Measurements from ENCODE around the gene PPP4R3A.
"Not testable (repeated sequence)": the region's sequence is repeated elsewhere in the genome, so short reads cannot be mapped to it uniquely, and the experiment has no call there.

PPP4R3A gene

GRCh38 chr14:91436266-91436665 lies 73.8 kb downstream of the PPP4R3A start:
- not testable (repeated sequence) for DNase-seq

DNA sequence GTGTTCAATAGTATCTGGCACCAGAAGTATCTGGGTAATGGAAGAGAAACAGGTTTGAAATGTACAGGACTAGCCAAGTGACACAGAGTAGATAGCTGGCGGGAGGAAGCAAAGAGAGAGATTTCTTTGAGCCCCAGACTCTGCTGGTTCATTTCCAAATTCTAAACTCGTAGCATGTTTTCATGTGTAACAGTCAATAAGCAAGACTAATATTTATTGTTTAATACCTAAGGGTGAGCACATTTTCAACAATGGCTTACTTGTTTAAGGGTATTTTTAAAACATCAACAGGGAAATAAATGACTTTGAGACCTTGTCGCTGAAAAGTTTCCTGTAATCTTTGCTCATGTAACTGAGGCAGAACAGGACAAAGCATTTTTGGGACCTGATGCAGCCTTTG lies 80.7 kb downstream of the PPP4R3A start:
- DNase-seq: no peak

GRCh38 chr14:91428931-91429330 lies 81.2 kb downstream of the PPP4R3A start:
- not testable (repeated sequence) for DNase-seq

- DNase-seq: not testable (repeated sequence)
These were observed 84.6 kb downstream of the PPP4R3A start for GRCh38 chr14:91425531-91425944.

GRCh38 chr14:91424813-91425530 lies 85.1 kb downstream of the PPP4R3A start:
- DNase-seq: no peak

DNA sequence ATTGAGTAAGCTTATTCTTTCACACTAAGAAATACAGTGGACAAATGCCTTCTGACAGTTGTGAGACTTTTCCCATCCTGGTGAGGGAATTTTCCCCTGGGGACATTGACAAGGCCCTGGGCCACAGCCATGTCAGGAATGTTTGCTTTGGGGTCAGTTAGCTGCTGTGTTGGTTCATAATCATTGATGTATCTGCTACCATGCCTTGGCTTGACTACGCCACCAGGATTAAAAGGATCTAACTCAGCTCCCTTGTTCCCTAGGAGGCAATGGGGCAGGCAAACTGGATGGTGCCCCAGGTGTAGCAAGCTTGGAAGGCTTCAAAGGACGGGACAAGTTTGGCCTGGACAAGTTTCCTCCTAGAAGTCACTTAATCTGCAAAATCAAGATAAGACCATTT lies 89.4 kb downstream of the PPP4R3A start:
- no peak for DNase-seq

- no peak for DNase-seq
These were observed 90.7 kb downstream of the PPP4R3A start for GRCh38 chr14:91419451-91419850.

- no peak for DNase-seq
These were observed 91.1 kb downstream of the PPP4R3A start for GRCh38 chr14:91419044-91419397.

- peak; percentile 69 for DNase-seq
These were observed 91.6 kb downstream of the PPP4R3A start for GRCh38 chr14:91418387-91419043.

- peak; percentile 65 for DNase-seq
These were observed 92.1 kb downstream of the PPP4R3A start for GRCh38 chr14:91417983-91418386.

GRCh38 chr14:91417120-91417982 lies 92.8 kb downstream of the PPP4R3A start, which contains the start of gene CCDC88C:
Gene CCDC88C, minus strand, starts transcription at chr14:91417820. Its CDS starts 130 bp downstream, at chr14:91417690.
- peak; percentile 65 for DNase-seq

DNA sequence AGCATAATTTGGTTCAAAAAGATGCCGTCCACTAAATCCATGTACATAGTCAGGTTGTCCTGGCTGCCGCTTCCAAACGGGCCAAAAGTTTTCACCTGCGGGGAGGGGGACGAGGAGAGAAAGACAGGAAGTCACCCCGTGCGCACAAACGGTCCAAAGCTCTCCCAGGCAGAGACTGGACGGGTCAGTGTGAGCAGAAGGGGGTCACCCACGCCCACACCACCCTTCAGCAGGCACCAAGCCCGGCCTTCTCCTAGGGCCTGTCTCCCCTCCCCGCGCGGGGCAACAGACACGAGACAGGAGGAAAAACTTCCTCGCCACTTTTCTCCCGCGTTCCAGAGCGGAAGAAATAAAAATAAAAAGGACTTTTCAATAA lies 93.4 kb downstream of the PPP4R3A start:
- DNase-seq: no peak

DNA sequence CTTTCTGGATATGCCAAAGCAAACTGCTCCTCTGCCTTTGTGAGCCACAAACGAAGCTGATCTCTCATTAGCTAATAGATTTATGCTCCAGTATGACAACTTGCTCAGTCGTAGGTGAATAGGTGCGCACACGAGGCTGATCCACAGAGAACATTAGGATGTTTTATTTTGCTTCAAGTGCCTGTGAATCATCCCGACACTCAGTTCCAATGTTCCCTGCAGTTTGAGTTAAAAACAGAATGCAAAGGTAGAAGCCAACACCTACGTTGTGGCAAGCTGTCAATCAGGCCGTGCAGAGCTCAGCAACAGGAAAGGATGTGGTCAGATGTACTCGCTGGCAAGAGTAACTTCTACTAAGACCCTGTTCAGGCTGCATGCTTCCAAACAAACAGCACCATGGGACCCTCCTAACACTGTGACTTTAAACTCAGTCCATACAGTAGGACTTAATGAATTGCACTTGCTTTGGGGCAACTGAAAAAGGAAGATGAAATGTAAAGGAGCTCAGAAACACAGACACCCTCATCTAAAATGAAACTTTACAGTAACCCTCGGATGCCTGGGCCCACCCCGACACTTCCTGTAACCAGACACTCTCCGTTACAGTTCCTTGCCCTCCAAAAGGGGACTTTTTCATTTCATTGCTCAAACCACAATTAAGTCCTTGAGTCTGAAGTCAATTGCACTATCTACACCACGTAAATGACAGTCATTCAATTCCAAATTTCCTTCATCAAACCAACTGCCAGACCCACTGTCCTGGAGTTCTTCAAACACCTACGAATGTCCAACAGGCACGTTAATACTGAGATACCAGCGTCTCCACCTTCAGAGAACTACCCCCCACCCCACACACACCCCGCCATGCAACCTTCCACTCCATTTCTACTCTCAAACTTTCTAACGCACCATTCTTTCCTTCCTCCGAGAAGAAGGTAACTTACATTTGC lies 94.0 kb downstream of the PPP4R3A start:
- peak; percentile 76 for DNase-seq

DNA sequence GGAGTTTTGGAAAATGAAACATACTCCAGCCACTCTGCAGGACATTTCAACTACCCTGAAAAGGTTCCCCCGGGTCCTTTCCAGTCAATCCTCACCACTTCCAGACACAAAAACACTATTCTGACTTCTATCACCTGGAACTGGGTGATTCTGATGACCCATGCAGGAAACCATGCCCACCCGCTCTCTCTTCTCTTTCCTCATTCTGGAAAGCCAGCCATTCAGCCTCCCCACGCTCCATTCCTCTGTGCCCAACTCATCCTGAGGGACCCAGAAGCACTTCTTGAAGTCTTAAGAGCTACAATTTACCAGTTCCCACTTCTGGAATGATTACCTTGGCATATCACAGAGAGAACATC lies 95.7 kb downstream of the PPP4R3A start:
- no peak for DNase-seq

GRCh38 chr14:91413547-91414474 lies 96.3 kb downstream of the PPP4R3A start:
- DNase-seq: peak; percentile 94

DNA sequence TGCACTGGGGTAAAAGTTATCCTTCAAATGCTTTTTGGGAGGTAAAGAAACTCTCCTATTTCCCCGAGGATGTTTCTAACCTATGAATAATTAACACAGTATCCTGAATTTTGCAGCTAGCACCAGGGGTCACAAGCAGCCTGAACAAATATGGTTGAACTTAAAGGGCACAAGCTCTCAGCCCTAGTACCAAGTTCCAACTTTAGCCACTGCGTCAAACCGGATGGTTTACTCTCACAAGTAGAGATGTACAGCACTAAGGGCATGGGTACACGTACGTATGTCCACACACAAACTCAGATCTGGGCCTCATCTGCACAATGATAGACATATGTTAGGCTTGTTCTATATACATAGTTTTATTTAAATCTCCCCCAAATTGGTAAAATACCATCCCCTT lies 97.2 kb downstream of the PPP4R3A start:
- no peak for DNase-seq

DNA sequence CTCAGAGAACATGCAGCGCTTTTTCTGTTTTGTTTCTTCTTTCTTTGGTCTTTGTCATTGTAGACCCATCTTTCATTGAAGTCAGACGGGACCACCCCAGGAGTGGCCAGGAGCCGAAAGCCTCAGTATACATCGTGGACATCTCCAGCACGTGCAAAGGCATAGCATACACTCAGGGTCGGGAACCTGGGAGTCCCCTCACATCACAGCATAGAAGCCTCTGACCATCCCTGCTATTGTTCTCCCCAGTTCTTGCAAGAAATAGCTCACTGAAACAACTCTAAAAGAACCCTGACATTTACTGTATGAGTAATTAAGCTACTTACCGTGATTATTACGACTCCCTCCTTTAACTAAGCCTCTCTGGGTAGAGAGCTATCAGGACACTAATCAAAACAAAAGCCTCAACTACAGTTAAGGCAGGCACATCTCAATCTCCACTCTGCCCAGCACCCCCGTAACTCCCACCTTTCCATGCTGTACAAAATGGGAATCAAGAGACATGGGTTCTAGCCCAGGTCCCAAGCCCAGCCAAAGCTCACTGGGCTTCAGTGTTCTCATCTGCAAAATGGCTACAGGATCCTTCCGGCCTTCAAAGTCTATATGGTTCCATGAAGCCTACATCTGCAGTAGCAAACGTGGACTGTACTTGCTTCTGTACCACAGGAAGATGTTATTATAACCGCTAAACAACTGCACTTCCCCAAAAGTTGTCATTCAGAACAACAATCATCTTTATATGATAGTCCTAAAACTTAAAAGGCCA lies 99.2 kb downstream of the PPP4R3A start:
- DNase-seq: no peak

- no peak for DNase-seq
These were observed 100.0 kb downstream of the PPP4R3A start for GRCh38 chr14:91409928-91410718.

DNA sequence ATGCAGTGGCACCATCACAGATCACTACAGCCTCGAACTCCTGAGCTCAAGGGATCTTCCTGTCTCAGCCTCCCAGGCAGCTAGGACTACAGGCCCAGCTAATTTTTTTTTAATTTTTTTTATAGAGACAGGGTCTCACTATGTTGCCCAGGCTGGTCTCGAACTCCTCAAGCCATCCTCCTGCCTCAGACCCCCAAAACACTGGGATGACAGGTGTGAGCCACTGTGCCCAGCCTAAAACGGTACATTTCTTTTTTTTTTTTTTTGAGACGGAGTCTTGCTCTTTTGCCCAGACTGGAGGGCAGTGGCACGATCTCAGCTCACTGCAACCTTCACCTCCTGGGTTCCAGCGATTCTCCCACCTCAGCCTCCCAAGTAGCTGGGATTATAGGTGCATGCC lies 100.9 kb downstream of the PPP4R3A start:
- DNase-seq: not testable (repeated sequence)
